Progenitor cell of endocrine pancreas (in vitro differentiated cells): ENCODE results near the gene COL23A1. TPM values are rescaled to one million over a fixed set of nuclear protein-coding genes. Genes with fewer than 3 reads are reported as not detected.

ENCODE experiments used
- DNase-seq: peaks from one replicate; pipeline ENCODE4 v3.0.0; 2021; ENCODE audit warnings: low spot score; ENCODE audit not compliant: unreplicated experiment
- H3K27ac Mint-ChIP-seq: 2 replicates; pipeline ENCODE4 v1.8.0; 2021; ENCODE audit warnings: mild to moderate bottlenecking, moderate library complexity, mixed read lengths
- H3K27me3 Mint-ChIP-seq: 2 replicates; pipeline ENCODE4 v1.8.0; 2021; ENCODE audit warnings: mixed read lengths
- H3K36me3 Mint-ChIP-seq: 2 replicates; pipeline ENCODE4 v1.8.0; 2022; ENCODE audit warnings: mixed read lengths; ENCODE audit not compliant: insufficient read depth
- H3K4me1 Mint-ChIP-seq: 2 replicates; pipeline ENCODE4 v1.8.0; 2021; ENCODE audit warnings: low read depth, mixed read lengths
- H3K4me3 Mint-ChIP-seq: 2 replicates; pipeline ENCODE4 v1.8.0; 2021; ENCODE audit warnings: low read depth, mild to moderate bottlenecking, moderate library complexity, mixed read lengths
- H3K9me3 Mint-ChIP-seq: 2 replicates; pipeline ENCODE4 v1.8.0; 2021; ENCODE audit warnings: low read depth, mixed read lengths
- total RNA-seq: library from RNA; stranded (reverse); gene quantifications from 2 replicates; pipeline ENCODE4 v1.2.1, GENCODE V29; 2021
- TF ChIP-seq, protein P1 (sequence below): fragments of 200-600 bp; sonication (generic); IDR thresholded peaks from one replicate; pipeline ENCODE4 v1.5.0; 2021; ENCODE audit warnings: antibody characterized with exemption, mild to moderate bottlenecking; ENCODE audit not compliant: unreplicated experiment

Gene COL23A1
- total RNA-seq, 1 donor from 2014 or later: 0.36 TPM

DNA sequence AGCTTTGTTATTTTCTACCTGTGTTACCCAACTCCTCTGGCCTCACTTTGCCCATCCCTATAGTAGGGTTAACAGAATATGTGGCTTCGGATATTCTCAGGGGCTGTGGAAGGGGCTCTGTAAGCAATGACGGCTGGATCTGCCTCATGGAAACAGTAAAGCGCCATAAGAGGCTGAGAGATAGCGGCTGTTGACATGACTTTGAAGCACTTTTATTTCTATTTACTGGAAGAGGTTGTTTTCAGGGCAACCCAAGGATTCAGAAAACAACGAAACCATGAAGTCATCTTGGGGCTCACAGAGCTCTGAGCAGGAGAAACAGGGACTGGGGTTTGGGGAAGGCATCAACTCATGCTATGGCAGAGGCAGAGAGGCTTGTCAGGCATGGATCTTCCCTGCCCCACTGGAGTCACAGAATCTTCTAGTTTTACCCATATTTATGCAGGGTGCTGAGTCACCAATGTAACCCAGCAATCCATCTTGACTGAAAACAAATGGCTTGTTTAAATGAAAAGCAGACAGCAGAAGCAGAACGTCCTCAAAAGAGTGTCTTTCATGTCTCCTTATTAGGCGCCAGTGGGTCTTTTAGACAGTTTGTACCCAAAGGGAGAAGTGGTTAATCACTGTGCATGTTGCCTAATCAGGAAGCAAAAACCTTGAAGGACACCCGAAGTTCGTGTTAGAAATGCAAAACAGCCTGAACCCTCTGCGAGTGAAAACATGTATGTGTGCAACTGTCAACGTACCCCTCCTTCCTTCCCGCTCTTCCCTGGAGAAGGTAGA lies 113.0 kb downstream of the COL23A1 start:
- no peaks in the 10 kb centered on the region for H3K27me3 Mint-ChIP-seq
- peaks cover 1% of the 10 kb centered on the region for H3K36me3 Mint-ChIP-seq
- peaks cover 8% of the 10 kb centered on the region for H3K9me3 Mint-ChIP-seq
- no peak for DNase-seq
- no peak overlapping the region for H3K27ac Mint-ChIP-seq
- no peak overlapping the region for H3K4me3 Mint-ChIP-seq
- H3K4me1 Mint-ChIP-seq: peaks cover 17% of the 10 kb centered on the region
- TF ChIP-seq, protein P1, sequence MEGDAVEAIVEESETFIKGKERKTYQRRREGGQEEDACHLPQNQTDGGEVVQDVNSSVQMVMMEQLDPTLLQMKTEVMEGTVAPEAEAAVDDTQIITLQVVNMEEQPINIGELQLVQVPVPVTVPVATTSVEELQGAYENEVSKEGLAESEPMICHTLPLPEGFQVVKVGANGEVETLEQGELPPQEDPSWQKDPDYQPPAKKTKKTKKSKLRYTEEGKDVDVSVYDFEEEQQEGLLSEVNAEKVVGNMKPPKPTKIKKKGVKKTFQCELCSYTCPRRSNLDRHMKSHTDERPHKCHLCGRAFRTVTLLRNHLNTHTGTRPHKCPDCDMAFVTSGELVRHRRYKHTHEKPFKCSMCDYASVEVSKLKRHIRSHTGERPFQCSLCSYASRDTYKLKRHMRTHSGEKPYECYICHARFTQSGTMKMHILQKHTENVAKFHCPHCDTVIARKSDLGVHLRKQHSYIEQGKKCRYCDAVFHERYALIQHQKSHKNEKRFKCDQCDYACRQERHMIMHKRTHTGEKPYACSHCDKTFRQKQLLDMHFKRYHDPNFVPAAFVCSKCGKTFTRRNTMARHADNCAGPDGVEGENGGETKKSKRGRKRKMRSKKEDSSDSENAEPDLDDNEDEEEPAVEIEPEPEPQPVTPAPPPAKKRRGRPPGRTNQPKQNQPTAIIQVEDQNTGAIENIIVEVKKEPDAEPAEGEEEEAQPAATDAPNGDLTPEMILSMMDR: no peak

DNA sequence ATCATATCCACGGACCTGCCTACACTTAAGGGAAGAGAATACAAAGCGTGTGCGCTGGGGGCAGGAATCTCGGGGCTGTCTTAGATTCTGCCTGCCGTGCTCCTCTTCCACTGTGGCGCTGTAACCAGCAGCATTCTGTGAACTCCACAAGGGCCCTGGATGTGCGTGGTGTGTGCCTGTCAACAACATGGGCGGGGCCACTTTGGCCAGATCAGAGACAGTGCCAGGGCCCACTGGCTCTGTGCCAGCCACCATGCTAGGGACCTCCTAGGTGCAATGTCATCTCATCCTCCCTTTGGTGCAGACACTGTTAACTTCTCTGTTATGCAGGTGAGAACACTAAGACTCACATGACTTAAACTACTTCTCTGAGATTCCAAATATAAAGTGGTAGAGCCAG lies 113.7 kb downstream of the COL23A1 start:
- Mint-ChIP-seq H3K27me3 (no peaks in the 10 kb centered on the region), H3K4me3 (no peak overlapping the region), H3K36me3 (peaks cover 1% of the 10 kb centered on the region), H3K9me3 (peaks cover 8% of the 10 kb centered on the region), H3K4me1 (peaks cover 17% of the 10 kb centered on the region), H3K27ac (no peak overlapping the region)
- no peak for DNase-seq
- TF ChIP-seq, protein P1: no peak

DNA sequence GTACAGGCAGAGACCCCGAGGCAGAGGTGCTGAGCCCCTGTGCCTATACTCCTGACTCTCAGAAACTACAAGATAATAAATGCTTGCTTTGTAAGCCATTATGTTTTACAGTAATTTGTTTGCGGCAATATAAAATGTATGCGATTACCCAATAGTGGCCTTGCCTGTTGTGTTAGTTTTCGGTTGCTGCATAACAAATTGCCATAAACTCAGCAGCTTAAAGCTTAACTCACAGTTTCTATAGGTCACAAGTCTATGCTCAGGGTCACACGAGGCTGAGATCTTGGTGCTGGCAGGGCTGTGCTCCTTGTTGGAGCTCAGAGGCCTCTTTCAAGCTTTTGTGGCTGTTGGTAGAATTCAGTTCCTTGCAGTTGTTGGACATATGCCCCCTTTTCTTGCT lies 114.8 kb downstream of the COL23A1 start:
- H3K36me3 Mint-ChIP-seq: peaks cover 1% of the 10 kb centered on the region
- H3K4me1 Mint-ChIP-seq: peaks cover 17% of the 10 kb centered on the region
- TF ChIP-seq, protein P1: no peak

DNA sequence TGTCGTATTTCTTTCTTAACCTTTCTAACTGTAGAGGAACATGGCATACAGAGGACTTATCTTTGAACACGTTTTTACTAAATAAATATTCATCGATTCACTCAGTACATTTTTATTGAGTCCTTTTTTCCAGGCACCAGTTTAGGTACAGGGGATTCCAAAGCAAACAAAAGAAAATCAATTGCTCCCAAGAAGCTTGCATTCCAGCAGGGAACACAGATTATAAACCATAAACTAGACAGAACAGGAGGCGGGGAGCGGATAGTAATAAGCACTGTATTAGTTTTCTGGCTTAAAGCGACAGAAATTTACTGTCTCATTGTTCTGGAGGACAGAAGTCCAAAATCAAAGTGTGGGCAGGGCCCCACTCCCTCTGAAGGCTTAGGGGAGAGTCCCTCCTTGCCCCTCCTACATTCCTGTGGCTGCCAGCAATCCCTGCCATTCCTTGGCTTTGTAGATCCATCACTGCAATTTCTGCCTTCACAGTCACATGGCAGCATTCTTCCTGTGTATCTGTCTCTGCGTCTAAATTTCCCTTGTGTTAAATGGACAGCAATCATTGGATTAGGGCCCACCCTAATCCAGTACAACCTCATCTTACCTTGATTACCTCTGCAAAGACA lies 115.5 kb downstream of the COL23A1 start:
- Mint-ChIP-seq H3K4me3 (no peak overlapping the region), H3K27me3 (peaks cover 8% of the 10 kb centered on the region), H3K4me1 (peaks cover 21% of the 10 kb centered on the region), H3K9me3 (peaks cover 8% of the 10 kb centered on the region), H3K36me3 (peaks cover 1% of the 10 kb centered on the region), H3K27ac (peak overlapping the region; percentile 85)
- no peak for DNase-seq
- TF ChIP-seq, protein P1: no peak

More for the DNA sequence above, 114.8 kb downstream of the COL23A1 start:
- Mint-ChIP-seq H3K27ac (peak overlapping the region; percentile 85), H3K27me3 (peaks cover under 1% of the 10 kb centered on the region), H3K4me3 (no peak overlapping the region), H3K9me3 (peaks cover 8% of the 10 kb centered on the region)
- DNase-seq: no peak

DNA sequence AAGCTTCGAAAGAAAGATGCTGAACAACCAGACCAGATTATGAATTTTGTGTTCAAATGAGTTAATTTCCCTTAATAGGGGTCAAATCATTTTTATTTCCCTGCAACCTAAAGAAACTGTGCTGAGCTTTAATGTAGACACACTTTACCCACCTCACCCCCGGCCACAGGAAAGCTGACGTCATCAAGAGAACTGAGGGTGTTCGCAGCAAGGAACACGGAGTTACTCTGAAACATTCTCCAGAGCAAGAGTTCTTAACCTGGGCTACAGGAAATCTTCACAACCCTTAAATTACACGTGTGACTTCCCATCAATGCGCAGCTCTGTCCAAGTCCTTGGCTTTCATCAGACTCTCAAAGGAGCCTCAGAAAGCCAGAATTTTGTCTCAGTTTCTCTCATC lies 116.3 kb downstream of the COL23A1 start:
- Mint-ChIP-seq H3K27me3 (peaks cover 12% of the 10 kb centered on the region), H3K4me3 (no peak overlapping the region), H3K36me3 (peaks cover 1% of the 10 kb centered on the region), H3K4me1 (peaks cover 21% of the 10 kb centered on the region), H3K9me3 (peaks cover 8% of the 10 kb centered on the region), H3K27ac (peak overlapping the region; percentile 85)
- no peak for DNase-seq
- TF ChIP-seq, protein P1: no peak
